ENCODE results near the gene UPK2.
A peak's percentile ranks its signal among the peaks of the same experiment; 100 is the strongest.
"Not testable (repeated sequence)": the region's sequence is repeated elsewhere in the genome, so short reads cannot be mapped to it uniquely, and the experiment has no call there.

Gene UPK2

GRCh38 chr11:118938491-118939403 lies 17.4 kb upstream of the UPK2 start:
- DNase-seq (ENCODE audit: low read depth) = peak; percentile 90

GRCh38 chr11:118939404-118939915 lies 16.6 kb upstream of the UPK2 start:
- DNase-seq (ENCODE audit: low read depth) = no peak

DNA sequence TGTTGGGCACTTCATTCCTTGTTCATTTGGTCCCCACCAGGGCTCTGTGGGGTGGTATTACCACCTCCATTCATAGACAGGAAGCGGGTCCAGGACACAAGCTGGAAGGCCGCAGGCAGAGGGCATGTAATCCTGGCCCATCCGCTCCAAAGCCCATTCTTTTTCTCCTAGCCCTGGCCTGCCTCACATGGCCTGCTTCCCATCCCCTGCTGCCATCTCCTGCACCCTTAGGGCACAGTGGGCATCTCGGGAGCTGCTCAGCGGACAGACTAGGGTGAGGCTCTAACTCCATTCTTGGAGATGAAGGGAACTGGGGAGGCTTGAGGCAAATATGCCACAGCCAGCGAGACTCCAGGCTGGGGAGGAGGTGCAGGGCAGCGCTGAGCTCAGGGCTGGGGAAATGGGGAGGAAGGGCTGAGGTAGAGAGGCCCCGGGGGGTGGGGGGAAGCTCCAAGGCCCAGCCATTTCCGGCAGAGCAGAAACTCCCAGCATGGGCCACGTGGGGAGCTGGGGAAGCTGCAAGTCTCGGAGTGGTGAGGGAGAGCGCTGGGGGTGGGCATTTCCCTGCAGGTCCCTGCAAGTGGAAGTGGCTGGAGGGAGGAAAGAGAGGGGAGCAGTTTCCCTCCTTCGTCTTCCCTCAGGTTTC lies 16.0 kb upstream of the UPK2 start:
- DNase-seq (ENCODE audit: low read depth) = peak; percentile 53

DNA sequence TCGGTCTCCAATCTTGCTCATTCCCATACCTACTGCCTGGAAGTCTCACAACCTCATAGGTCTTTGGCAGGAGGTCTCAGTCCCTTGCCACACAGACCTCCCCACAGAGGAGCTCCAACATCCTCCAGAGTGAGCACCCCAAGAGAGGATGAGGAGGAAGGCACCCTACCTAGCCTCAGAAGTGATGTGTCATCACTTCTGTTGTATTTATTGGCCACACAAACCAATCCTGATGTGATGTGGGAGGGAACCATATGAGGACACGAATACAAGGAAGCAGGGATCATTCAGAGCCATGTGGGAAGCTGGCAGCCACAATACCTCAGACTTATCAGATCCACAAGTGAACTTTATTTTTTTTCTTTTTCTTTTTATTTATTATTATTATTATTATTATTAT lies 9.0 kb upstream of the UPK2 start:
- no peak for DNase-seq (ENCODE audit: low read depth)

DNA sequence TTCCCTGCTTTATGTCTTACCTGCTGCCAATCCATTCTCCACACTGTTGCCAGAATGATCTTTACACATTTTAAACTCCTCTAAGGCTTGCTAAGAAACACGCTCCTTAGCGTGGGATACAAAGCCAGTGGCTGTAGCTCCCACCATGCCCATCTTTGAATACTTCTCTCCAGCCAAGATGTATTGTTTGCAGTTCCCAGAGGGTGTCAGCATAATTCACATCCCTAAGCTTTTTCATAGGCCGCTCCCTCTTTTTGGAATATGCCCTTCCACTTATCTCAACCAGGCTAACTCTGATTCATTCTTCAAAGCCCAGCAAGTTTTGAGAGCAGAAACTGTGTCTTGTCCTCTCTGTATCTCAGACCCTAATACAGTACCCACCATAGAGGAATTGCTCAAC lies 8.1 kb upstream of the UPK2 start:
- no peak for DNase-seq (ENCODE audit: low read depth)

DNA sequence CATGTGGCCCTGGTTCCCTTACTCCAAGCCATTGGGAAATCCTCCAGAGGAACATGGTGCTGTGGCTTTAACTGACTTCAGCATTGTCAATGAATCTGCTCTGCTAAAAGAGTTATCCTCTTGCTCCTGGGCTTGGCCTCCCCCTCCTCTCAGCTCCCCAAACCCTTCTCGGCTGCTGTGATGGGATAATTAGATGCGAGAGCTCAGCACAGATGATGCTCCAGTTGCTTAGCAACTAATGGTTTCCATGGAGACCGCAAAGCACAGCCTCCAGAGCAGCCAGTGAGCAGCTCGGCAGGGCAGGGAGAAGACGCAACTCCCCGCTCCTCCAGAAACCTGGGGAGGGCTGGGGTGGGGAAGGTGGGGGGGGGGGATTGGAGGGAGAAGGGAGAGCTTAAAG lies 2.8 kb upstream of the UPK2 start:
- peak; percentile 38 for DNase-seq (ENCODE audit: low read depth)

GRCh38 chr11:118953976-118954375 lies 2.1 kb upstream of the UPK2 start:
- DNase-seq (ENCODE audit: low read depth) = not testable (repeated sequence)

DNA sequence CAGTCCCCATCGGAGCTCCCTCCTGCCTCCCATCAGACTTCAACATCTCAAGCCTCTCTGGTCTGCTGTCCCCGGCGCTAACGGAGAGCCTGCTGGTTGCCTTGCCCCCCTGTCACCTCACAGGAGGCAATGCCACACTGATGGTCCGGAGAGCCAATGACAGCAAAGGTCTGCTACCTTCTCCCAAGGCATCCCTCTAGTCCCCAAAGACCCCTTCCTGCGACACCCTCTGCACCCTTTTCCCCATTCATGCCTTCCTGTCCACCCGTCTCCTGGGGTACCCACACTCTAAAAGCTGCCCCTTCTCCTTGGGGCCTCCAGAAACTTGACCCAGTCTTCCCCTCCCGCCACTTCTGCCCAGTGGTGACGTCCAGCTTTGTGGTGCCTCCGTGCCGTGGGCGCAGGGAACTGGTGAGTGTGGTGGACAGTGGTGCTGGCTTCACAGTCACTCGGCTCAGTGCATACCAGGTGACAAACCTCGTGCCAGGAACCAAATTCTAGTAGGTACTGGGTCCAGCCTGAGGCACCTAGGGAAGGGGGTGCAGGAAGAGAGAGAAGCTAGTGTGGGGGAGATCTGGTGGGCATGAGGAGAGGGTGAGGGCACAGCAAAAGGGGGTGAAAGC lies 860 bp downstream of the UPK2 start:
- DNase-seq (ENCODE audit: low read depth) = no peak

- no peak for DNase-seq (ENCODE audit: low read depth)
Observed at GRCh38 chr11:118957549-118957948, 1.5 kb downstream of the UPK2 start.

GRCh38 chr11:118957968-118958367 lies 1.9 kb downstream of the UPK2 start:
- no peak for DNase-seq (ENCODE audit: low read depth)

- no peak for DNase-seq (ENCODE audit: low read depth)
Observed at GRCh38 chr11:118958577-118958976, 2.5 kb downstream of the UPK2 start.

GRCh38 chr11:118961189-118961588 lies 5.1 kb downstream of the UPK2 start:
- no peak for DNase-seq (ENCODE audit: low read depth)

GRCh38 chr11:118961591-118961990 lies 5.5 kb downstream of the UPK2 start:
- no peak for DNase-seq (ENCODE audit: low read depth)

GRCh38 chr11:118969508-118969907 lies 13.4 kb downstream of the UPK2 start:
- DNase-seq (ENCODE audit: low read depth) = not testable (repeated sequence)

GRCh38 chr11:118971646-118972045 lies 15.5 kb downstream of the UPK2 start, which contains the start of gene FOXR1:
FOXR1 (plus strand) TSS chr11:118971761; CDS start chr11:118971932, 171 bp downstream.
- no peak for DNase-seq (ENCODE audit: low read depth)

GRCh38 chr11:118973985-118974384 lies 17.9 kb downstream of the UPK2 start:
- DNase-seq (ENCODE audit: low read depth) = no peak

DNA sequence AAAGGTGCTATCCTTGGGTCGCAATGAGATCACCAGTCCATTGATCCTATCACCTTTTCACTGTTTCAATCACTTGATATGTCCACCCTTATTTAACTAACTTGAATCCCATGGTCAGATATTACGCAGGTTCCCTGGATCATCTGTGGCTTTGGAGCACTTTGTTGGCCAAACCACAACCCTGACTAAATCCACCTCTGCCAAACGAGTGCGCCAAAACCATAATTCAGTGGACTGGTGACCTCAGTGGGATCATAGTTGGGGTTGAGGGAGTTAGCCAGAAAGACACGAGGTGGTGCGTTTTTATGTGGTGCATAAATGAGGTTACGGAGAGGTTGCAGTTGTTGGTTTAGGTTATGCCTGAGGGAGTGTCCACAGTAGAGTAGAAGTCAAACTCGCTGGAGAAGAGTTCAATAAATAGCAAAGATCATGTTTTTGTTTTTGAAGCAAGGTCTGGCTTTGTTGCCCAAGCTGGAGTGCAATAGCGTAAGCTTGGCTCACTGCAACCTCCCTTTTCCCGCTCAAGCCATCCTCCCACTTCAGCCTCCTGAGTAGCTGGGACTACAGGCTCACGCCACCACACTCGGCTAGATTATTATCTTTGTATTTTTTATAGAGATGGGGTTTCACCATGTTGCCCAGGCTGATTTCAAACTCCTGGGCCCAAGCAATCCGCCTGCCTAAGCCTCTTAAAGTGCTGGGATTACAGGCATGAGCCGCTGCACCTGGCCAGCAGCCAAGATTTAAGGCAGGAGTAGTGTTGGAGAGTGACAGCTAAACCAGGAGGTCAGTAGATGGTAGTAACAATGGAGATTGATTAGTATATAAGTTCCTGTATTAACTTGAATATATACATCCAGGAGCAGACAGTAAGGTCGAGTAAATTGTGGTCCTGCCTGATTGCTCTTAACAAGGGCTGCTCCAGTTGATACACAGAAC lies 19.9 kb downstream of the UPK2 start:
- DNase-seq (ENCODE audit: low read depth) = peak; percentile 18

DNA sequence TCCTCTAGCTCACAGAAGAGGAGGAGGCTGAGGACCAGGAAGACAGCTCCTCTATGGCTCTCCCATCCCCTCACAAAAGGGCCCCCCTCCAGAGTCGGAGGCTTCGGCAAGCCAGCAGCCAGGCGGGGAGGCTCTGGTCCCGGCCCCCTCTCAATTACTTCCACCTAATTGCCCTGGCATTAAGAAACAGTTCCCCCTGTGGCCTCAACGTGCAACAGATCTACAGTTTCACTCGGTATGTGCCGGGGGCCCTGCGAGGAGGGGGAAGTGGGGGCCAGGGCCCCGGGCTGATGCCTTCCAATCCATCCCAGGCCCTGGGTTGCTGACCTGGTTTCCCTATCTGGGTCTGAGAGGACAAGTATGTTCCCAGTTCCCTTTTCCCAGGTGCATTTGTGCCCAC lies 23.3 kb downstream of the UPK2 start:
- no peak for DNase-seq (ENCODE audit: low read depth)

DNA sequence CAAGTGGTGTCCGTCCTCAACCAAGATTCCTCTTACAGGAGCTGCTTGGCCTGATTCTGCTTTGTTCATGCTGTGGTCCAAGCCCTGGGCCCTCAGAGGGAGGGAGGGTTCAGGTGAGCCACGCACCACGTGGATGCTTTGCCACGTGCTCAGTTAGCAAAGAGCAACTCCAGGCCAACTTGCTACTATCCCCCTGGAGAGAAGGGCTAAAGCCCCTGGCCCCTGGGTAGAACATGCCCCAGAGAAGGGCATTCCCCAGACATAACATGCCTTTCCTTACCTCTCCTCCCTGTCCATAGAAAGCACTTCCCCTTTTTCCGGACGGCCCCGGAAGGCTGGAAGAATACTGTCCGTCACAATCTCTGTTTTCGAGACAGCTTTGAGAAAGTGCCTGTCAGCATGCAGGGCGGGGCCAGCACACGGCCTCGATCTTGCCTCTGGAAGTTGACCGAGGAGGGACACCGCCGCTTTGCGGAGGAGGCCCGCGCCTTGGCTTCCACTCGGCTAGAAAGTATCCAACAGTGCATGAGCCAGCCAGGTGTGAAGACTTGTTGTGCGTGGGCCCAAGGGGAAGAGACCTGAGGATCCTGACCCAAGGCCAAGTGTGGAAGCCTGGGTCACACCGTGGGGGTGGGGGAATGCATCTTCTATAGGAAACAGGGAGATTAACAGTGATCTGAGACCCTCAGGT lies 24.2 kb downstream of the UPK2 start:
- no peak for DNase-seq (ENCODE audit: low read depth)

DNA sequence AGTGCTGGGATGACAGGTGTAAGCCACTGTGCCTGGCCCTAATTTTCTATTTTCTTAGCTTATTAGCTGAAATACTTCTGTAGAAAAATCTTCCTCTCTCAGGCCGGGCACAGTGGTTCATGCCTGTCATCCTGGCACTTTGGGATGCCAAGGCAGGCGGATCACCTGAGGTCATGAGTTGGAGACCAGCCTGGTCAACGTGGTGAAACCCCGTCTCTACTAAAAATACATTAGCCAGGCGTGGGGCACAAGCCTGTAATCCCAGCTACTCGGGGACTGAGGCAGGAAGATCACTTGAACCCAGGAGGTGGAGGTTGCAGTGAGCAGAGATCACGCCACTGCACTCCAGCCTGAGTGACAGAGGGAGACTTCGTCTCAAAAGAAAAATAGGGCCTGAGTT lies 28.2 kb downstream of the UPK2 start:
- not testable (repeated sequence) for DNase-seq (ENCODE audit: low read depth)

DNA sequence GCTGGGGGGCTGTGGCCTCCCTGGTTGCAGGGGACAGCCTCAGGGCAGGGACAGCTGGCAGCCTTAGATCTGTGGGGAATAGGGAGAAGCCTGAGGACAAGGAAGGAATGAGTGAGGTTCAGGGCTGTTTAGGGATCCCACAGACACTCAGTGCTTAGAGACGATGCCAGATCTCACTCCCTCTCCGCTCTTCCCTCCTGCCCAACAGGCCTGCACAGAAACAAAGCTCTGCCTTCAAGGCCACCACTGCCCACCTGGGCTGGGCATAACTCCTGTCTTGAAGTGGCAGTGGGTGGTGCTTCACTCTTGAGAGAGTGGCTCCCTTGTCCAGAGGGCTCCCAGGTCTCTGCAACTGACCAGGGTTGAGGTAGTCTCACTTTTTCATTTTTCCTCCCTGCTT lies 28.7 kb downstream of the UPK2 start:
- no peak for DNase-seq (ENCODE audit: low read depth)

All from EH (cell line).